Measurements from ENCODE around the gene HOXD11.

Gene HOXD11

DNA sequence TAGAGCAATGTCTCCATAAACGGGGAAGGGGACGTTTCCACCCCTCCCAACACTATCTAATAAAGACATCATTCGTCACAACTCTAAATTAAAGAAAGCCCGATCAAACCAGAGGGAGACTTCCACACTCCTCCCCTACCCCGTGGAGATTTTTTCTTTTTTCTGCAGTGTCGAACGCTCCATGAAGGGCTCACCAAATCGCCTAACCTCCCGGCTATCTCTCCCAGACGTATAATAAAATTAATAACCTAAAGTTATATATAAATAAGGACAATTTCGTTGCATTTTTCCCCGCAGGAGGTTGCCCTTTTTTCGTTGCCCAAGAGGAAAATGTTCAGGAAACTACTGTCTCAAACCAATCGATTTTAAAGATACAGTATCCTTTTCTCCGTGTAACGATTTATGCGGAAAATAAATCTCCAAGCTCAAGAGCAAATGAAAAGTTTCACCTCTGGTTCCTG is 25.7 kb upstream of the HOXD11 start:
- no peak for DNase-seq (ENCODE audit: low spot score)

DNA sequence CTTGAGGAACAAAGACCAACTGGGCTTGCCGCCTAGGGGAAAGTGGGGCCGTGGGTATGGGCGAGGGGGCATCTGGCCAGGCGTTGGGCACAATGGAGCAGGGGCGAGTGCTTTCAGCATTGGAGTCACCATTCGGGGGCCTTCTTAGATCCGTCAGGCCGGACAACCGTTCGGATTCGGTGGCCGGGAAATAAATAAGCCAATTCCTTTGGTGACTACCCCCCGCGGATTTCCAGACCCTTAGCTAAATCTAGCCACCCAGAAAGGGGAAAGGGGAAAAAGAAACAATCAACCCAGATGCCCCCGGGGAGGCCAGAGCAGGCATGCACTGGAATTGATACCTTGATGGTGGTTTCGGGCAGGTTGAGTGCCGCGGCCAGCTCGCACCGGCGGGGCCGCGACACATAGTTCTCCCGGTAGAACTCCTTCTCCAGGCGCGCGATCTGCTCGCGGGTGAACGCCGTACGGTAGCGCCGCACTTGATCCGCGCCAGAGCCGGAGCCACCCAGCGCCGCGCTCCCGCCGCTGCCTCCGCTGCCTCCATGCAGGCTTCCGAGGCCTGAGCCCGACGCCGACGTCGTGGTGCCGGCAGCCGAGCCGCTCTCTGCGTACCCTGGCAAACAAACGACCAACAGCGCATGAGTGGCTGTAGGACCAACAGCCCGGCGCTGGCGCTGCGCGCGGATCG is 25.1 kb upstream of the HOXD11 start:
- peak; percentile 72 for DNase-seq (ENCODE audit: low spot score)

DNA sequence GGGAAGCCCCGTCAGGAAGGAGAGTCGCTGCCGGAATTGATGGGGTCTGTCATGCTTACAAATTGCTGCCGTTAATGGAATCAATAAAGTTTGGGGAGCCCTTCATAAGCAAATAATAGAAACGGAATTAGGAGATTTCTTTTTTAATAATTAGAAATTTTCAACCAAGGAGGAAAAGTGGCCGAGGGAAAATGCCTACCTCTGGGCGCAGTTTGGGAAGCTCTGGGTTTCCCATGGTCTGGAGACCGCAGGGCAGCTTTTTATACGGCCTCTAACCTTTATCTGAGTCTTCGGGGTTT is 24.6 kb upstream of the HOXD11 start:
- DNase-seq (ENCODE audit: low spot score), result no peak

DNA sequence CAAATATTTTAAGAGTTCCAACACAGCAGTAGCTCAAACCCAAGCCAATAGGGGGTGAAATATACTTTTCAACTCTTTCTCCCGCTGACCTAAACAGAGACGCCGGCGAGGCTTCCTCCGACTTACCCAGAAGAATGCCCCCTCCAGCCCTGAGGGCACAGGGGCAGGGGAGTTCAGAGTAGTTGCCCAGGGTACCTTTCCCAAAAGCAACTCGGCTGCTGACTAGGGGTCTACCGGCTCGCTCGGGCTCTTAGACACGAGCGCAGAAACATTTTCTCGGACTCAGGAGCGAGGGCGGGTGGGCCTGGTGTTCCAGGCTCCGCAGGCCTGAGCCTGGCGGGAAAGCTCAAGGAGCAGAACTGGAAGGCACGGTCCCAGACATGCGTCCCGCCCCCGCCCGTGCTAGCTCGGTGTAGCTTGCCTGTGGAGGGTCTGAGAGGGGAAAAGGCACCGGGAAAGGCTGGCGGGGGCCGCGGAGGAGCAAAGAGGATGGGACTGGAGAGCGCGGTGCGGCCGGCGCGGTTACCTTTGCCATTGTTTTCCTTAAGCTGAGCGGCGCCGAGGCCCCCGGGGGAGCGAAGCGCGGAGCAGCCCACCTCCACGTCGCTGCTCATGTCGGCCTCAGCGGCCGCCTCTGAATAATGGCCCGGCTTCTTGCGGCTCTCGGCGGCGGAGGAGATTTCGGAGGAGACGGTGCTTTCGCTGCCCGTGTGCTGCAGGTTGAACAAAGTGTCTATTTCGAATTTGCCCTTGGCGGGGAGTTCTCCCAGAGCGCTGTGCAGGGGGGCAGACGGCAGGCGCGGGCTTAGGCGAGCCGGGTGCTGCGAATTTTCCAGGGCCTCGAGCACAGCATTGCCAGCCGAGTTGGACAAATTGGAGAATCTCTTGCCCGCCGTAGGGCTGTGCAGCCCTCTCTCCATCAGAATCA is 24.0 kb upstream of the HOXD11 start:
- DNase-seq (ENCODE audit: low spot score), result peak; percentile 70

DNA sequence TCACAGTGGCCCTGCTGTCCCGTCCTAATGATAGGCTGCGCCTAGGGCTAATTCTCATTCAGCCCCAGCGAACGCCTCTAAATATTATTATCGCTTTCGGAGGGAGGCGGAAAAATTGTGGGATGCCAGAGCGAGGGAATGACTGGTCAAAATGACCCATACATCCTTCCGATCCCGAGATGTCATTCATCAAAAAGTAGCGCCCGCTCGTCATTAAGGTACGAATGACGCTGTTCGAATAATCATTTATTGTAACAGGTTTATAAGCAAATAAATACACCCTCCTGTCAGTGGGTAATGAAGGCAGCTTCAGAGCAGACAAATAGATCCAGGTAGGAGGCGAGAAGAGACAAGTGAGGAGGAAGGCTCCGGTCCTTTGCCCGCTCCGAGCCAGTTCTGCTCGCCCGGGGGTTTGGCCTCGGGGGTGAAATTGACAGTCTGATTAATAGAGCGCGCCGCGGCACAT is 23.3 kb upstream of the HOXD11 start, which contains the start of gene EVX2:
Gene EVX2 (minus strand): TSS at position 167 of the 466 bp plus-strand sequence. CDS start 186 bp downstream, outside the sequence.
- DNase-seq (ENCODE audit: low spot score), result peak; percentile 64

DNA sequence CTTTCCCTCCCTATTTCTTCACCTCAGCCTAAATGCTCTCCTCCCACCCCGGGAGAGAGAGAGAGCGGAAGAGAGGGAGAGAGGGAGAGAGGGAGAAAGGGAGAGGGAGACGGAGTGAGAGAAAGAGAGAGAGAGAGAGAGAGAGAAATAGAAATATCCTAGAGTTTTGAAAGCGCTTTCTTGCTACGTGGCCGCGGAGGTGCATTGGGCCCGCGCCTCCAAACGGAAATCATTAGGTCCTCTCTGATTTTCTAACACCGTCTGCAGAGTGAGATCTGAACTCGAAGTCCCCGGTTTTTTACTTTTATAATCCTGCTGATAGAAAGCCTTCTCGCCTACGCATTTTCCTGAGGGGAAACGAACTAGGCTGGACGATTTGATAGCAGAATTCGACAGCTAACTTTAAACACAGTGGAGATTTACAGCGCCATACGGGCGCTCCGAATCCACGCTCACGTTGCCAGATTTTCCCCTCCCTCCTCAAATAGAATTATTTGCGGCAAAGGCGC is 22.4 kb upstream of the HOXD11 start:
- peak; percentile 63 for DNase-seq (ENCODE audit: low spot score)

DNA sequence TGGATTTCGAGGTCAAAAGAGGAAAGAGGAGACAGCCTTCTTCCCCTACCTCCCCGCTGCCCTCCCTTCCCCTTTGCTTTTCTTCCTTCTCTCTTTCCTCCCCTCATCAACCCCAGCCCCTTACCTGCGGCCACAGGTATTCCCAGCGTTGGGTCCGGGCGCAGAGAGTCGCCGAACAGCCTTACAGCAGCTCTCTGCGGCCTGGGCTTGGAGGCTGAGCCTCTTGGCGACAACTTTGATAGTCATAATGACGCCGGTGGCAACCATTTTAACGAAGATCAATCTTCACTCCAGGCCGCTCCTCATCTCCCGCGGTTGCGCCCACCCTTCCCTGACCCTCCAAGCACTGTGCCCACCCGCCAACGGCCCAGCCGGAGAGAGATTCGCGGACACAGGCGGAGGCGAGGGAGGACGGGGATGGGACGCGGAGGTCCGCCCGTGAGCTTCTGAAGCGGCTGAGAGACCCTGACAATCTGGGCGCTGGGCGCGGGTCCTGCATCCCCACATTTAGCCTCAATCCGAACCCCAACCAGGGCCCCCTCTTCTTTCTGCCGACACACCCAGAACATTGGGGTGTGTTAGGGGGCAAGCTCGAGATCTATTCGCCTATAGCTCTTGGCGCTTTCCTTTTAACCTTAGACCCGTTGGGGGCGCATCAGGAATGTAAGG is 21.8 kb upstream of the HOXD11 start:
- peak; percentile 68 for DNase-seq (ENCODE audit: low spot score)

DNA sequence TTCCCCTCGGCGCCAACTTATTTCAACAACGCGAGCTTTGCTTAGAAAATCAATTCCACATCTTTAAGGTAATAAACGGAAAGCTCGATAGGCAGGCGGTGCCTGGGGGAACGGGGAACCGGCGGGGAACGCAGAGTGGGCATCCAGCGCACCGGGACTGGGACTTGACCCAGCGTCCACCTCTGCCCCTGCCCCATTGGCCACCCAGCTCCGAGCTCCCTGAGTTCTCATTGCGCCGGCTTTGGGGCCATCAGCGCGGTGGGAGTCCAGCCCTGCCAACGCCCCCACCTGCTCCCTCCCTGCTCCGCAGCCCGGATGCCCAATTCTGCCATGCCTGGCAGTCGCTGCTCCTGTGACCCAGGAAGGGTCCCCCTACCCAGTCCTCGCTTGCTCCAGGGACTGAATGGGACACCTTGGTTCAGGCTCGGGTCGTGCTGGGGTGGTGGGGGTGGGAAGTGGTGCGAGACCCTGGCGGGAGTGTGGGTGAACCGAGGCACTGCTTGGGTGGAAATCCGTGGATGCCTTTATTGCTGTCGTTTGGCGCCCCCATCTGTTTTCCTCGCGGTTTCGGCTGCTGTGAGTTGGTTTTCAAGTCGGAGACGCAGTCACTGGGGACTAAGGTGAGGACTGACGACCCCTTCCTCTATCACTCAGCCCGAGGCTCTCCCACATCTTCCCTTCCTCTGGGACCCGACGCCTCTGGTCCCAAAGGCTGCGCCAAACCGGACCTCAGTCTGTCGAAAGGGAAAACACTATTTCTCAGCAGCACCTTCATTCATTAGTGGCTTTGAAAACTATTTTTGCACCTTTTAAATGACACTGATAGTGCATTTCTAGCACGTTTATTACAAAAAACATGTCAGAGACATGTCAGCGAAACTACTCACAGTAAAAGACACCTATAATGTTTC is 21.0 kb upstream of the HOXD11 start:
- peak; percentile 77 for DNase-seq (ENCODE audit: low spot score)

DNA sequence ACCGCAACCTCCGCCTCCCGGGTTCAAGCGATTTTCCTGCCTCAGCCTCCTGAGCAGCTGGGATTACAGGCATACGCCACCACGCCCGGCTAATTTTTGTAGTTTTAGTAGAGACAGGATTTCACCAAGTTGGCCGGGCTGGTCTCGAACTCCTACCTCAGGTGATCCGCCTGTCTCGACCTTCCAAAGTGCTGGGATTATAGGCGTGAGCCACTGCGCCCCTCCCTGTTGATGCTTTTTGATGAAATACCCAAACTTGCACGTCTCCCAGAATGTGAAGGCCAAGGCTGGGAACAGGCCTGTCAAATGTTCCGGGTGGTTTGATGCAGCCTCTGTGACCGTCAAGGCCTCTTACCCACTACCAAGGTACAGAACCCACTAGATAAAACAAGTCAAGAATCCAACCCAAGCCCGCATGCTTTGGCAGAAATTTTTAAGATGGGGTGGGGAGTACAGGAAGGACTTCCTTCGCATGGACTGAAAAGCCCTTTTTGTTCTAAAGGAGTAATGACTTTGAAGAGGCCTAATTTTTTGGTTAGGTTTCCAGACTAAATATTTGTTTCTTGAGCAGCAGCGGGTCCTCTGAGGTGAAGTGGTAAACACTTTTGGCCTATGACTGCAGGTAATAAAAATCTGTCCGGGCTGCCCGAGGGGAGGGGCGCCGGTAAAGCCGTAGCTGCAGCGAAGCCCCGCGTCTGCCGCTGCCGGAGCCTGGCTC is 19.6 kb upstream of the HOXD11 start:
- DNase-seq (ENCODE audit: low spot score), result peak; percentile 49

DNA sequence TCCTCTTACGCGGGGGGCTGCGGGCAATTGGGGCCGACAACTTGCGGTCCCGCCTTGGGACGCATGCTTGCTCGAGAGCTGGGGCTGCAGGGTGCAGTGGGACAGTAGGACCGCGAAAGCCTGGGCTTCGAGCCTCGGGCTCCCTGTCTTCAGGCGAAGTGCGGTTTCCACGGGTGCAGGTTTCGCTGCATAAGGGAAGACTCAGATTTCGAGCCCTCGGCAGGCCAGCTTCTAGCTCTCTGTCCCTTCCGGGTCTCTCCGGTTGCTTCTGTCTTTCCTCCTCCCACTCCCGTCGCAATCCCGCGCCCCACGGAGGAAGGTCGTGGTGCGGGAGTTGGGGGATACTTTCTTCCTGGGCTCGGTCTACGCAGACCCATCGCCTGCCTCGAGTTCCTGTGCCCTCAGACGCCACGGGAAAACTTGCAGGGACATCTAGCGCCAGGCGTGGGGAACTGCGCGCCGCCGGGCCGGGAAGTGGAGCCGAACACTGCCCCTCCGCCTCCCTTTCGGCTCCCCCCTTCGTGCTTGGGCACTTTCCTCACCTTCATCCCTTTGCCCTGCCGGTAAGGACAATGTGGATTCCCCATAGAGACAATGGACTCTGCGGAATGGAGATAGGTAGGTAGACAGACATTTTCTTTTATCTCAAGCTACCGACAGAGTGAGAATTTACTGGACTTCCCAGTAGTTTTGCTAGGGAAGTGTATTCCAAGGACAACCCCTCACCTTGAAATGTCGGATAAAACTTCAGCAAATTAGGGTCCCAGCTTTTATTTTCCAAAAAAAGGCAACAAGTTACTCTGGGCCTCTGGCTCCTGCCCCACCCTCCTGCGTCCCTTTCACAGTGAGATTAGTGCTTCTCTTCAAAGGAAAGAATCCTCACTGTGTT is 18.8 kb upstream of the HOXD11 start:
- peak; percentile 84 for DNase-seq (ENCODE audit: low spot score)

DNA sequence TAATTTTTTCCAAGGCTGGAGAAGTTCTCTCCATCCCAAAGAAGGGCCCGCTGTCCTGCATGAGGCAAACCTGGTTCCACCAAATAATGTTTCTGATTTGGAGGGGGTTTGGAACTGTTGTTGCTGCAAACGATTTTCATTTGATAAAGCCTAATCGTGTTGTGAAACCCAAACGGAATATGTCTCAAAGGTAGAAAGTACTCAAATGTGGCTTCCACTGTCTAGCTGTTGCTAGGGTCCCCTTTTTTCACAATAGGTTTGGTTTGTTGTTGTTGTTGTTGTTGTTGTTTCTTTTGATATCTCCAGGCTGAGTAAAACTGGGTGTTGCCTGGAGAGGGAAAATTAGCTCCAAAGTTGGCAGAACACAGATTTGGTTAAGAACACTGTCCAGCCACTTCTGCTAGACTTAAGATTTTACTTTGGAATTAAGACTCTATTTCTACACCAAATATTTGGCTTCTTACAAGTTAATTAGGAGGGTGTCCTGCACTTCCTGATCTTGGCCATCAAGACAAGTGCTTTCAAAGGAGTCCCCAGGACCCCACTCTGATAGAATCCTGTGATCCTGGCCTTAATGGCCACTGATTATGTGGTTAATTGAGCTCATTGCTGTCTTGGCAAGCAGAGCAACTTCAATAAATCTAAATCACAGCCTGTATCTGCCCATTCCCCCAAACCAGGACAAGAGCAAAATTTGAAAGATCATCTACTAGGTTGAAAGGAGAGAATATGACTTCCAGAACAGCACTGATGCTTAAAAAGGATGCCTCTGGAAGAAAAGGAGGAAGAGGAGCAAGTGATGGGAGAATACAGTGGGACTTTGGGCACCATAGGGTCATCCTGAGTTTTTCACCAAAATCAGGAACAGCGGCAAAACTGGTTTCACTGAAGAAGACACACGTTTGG is 17.9 kb upstream of the HOXD11 start:
- DNase-seq (ENCODE audit: low spot score), result peak; percentile 30

DNA sequence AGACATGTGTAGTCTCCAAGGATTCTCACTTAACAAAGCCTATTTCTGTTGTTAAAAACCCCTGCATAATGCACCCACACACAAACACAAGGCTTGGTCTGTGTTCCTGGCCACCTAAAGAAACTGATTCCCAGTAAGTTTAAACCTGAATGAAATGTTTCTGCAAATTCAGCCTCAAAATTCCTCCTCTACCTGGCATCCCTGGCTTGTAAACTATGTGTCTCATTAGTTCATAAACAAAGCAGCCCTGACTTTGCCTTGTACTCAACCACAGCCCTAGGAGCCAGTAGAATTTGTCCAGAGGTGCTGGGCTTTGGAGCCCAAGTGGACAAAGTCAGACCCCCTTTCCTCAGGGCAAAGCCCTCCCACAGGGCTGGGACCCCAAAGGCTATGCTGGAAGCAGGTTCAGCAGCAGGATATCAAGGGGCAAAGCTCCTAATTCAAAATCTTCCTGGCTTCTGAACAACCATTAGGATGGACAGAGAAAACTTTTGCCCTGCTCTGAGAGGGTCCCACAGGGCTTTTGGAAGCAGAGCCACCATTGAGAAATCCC is 17.2 kb upstream of the HOXD11 start:
- DNase-seq (ENCODE audit: low spot score), result no peak

DNA sequence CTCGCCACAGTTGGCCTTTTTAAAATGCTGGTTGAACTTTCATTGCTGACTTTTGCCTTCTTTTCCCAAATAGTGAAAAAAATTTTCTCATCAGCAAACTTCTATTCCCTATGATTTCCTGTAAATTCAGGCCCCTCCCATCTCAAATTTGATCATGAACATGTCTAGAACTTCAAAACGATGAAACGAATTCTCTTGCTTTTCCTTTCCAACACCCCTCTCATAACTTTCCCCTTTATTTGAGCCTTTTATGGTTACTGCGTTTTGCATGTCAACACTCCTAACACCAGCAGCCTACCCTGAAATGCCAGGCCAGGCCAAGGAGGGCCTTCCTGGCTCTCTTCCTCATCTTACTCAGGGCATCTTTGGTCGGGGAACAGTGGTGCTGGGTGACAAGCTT is 16.2 kb upstream of the HOXD11 start:
- DNase-seq (ENCODE audit: low spot score), result no peak

DNA sequence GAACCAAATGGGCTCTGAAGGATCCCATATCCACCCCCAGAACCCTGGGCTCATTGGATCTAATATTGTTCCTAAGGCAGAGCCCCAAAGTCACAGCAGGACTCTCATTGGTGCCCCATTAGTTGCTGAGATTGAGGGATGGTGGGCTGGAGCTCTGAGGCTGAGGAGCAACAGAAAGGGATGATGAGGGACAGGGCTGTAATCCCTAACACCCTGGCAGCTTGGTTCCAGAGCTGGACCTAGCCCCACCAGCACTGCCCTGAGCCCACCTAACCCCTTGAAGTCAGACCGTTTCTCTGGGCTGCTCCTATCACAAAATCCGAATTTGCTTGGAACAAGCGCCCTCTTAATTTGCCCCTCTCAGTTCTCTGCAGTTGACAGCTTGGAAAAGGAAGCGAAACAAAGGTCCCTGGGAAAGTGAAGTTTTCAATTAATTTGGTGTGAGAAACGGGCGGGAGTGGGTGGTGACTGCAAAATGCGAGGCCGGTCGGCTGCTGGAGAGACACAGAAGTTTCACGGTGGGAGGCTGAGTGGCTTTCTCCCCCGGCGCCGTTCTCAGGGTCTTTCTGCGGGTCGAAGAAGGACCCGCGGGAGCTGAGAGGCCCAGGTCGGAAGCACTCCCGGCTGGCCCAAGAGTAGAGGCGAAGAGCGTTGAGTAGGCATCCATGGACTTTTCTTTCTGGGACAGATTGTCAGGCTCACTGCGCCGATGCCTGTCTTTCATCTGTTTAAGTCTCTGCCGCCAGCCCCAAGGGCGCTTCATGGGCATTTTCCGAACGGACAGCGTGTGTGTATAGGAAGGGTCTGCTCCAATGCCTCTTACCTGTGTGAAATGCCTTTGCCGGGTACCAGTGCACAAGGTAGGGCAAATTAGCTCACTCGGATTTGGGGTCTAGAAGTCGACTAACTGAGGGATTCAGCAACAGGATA is 15.5 kb upstream of the HOXD11 start:
- DNase-seq (ENCODE audit: low spot score), result no peak

DNA sequence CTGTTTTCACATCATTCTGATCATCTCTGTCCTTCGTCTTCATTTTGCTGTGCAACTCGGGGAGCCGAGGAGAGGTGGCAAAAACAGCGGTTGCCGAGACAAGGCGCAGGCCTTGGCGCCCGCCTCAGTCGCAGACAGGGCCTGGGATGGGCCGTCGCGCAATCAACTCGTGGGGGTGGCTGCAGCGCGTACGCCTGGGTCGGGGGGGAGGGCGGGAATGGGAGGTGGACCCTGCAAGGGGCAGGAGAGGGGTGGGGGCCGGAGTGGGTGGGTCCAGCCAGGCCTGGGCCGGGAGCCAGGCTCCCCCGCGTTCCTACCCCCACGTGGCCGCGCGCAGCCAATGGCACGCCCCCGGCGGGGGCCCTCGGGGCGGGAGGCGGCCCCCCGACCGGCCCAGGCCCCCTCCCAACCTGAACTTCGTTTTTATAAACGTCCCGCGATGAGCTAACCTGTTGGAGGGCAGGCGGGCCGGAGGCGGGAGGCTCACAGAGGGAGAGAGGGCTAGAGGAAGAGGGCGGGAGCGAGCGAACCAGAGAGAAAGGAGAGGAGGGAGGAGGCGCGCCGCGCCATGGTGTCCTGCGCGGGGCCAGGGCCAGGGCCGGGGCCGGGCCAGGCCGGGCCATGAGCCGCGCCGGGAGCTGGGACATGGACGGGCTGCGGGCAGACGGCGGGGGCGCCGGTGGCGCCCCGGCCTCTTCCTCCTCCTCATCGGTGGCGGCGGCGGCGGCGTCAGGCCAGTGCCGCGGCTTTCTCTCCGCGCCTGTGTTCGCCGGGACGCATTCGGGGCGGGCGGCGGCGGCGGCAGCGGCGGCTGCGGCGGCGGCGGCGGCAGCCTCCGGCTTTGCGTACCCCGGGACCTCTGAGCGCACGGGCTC is 14.6 kb upstream of the HOXD11 start, which contains the start of gene HOXD13:
Gene HOXD13 (plus strand): TSS at position 452 of the 875 bp plus-strand sequence. CDS start 170 bp downstream, at position 622.
- peak; percentile 85 for DNase-seq (ENCODE audit: low spot score)
